Muscle of back (tissue), 11 donors: Measurements from ENCODE around the gene TIMM44. TPM values are rescaled to one million over a fixed set of nuclear protein-coding genes. Genes with fewer than 3 reads are reported as not detected.
A peak's percentile ranks its signal among the peaks of the same experiment; 100 is the strongest.
"Not testable (repeated sequence)": the region's sequence is repeated elsewhere in the genome, so short reads cannot be mapped to it uniquely, and the experiment has no call there.

ENCODE experiments used
- DNase-seq, 3 donors: peaks; one replicate each; pipeline versions ENCODE4 v3.0.0 to v3.0.0-alpha.2; 2013
- polyA plus RNA-seq, 10 donors: library from polyadenylated mRNA; unstranded; fragments of 120-200 nt; gene quantifications; one replicate each; pipeline ENCODE4 v1.2.1, GENCODE V29; 2013; ENCODE audit not compliant: insufficient read length in 10 of 10

Gene TIMM44
- polyA plus RNA-seq, 10 donors = 34.7 to 49.3 (median 45.3) TPM

DNA sequence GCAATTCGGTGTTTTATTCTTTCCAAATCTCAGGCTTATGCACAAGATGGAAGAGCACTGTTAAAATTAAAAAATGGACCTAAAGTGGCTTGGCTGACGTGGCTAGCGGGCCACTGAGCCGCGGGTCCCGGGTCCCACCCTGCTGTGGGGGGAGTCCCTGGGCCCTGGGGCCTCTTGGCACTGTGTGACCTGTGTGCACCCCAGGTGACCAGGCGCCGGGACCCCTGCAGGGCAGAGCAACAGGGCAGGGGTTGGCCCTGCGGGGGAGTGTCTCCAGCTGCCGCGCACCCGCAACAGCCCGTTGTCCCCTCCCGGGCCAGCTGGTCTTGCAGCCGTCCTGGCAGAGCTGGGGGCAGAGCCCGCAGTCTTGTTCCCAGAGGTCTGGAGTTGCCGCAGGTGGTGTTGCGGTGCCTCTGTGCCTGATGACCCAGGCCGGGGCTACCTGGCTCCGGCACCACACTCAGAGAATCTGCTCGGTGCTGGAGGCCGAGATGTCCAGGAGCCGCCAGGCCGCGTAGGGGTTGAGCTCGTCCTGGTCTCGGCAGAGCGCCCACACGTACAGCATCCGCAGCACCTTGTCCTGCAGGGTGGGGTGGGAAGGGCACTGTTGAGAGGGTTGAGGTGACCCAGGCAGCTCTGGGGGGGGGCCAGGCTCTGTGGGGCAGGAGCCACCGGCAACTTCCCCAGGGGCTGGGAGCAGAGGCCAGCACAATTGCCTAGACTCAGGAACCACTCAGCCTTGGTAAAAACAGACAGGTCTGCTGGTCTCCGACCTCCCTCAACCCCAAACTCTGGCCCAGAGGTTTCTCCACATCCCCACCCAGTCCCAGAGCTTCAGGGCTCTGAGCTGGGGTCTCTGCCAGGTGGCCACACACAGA is 16.5 kb downstream of the TIMM44 start:
- no peak for DNase-seq

DNA sequence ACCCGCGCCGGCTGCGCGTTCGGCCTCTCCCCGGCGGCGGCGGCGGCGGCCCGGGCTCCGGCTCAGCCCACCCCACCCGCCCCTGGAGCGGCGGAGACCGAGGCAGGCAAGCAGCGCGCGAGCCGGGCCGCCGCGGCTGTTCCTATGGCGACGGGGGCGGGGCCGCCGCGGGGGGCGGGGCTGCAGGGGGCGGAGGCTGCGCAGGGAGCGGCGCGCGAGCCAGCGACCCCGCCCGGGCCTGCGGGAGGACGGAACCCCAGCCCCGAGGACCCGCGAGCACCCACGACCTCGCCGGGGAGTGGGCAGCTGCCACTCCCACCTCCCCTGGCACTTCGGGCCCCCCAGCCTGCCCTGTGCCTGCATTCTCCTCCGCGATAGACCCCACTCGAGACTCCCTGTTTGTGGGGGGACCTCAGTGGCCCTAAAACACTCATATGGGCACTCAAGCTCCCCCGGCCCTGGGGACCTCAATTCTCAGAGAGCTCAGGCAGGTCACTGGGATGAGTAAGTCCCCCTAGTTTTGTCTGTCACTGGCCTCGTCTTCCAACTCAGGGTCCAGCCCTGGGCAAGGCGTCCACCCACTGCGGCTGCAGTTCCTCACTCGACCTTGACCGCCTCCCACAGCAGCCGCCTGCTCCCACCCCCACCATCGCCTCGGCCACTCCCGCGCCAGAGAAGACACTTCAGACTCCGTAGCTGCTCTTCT is 17.3 kb downstream of the TIMM44 start, which contains the start of gene CTXN1:
TSS of gene CTXN1 (minus strand) at position 115 of the 706 bp plus-strand sequence. CDS start 597 bp downstream, outside the sequence.
- DNase-seq = peak in 2 of 3 donors; percentile 39 to 67

DNA sequence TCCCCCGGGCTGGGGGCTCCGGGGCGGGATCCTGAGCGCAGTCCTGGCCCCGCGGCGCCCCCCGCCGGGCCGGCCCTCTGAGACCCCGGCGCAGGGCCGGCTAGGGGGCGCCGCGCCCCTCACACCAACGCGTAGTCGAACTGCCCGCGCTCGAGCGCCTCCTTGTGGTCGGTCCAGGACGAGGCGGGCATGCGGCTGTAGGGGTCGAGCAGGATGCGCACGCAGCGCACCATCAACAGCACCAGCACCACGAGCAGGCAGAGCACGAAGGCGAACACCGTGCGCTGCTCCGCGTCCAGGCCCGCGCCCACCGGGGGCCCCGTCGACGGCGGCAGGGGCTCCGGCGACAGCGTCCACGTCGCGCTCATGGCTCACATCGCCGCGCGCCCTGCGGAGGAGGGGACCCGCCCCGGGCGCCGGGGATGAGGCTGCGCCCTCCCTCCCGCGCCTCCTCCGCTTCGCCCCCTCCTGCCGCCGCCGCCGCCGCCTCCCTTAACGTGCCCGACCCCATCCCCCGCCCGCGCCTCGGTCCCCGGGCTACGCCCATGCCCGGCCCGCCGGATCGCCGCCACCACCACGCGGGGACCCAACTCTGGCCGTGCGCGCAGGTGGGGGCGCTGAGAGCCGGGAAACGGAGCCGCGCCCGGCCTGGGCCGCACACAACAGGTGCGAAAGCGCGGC is 18.2 kb downstream of the TIMM44 start:
- peak; percentile 61 to 88 (median 84) for DNase-seq

DNA sequence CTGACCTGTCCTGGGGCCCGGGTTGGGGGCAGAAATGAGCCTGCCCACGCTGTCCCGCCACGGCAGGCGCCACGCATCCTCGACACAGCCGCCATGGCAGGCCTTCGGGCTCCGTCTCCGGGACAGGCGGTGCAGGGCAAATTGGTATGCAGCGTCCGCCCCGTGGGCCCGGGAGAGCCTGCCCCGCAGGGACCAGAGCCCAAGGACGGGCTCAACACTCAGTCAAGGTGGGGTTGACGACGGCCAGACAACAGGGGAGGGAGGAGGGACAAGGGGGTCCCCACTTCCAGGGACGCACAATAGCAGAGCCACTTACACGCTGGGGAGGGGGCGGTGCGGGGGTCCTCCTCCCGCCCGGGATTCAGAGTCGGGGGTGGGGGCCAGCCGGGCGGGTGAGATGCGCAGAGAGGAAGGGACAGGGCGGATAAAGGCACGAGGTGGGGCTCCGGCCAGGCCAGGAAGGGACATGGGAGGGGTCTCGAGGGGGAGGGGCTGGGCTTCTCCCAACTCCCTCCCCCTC is 18.8 kb downstream of the TIMM44 start:
- DNase-seq = peak in 1 of 3 donors; percentile 14

DNA sequence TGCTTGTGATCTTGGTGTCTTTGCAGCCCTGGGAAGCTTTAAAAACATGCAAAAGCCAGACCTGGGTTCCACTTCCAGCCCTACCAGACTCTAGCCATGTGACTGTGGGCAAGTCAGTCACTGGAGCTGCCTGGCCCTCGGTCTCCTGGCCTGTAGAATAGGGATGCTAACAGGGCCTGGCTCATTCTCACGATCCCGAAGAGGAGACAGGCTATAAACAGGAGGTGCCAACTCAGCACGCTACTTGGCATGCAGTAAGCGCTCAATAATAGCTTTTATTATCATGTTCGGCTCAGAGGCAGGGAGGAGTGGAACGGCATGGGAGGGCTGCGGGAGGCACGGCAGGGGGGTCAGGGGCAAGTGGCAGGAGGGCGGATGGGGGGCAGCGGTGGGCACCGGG is 19.2 kb downstream of the TIMM44 start:
- no peak for DNase-seq

DNA sequence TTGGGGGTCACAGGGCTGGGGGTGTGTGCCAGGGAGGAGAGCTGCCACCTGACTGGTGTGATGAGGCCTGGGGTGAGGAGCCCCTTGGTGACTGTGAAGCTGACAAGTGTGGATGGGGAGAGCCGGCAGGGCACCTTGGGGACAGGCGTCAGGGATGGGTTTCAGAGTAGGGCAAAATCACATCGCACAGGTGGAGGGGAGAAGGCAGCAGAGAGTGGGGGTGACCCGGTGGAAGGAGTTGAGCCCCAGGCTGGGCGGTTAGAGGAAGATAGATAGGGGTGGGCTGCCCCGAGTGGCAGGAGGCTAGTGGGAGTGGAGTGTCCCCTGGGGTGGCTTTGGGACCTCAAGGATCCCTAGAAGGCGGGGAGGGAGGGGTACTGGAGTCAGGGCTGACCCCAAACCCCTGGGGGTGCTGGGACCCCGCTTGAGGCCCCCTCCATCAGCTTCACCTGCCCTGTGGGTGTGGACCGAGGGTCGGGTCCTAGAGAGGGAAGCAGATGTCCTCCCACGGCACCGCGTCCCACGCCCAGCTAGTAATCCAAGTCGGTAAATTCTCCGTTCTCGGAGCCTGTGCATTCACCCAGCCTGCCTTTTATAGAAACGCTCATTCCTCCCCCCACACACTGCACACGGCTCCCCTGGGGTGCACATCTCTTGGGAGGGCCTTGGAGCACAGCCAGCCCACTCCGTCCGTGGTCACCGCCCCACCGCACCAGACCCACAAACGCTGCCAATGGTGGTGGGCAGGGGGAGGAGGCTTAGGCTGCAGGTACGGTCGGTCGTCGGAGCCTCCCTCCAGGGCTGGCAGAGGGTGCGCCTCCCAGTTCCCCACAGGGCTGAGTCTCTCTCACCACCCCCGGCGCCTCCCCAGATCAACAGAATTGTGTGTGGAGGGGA is 19.9 kb downstream of the TIMM44 start:
- no peak for DNase-seq

DNA sequence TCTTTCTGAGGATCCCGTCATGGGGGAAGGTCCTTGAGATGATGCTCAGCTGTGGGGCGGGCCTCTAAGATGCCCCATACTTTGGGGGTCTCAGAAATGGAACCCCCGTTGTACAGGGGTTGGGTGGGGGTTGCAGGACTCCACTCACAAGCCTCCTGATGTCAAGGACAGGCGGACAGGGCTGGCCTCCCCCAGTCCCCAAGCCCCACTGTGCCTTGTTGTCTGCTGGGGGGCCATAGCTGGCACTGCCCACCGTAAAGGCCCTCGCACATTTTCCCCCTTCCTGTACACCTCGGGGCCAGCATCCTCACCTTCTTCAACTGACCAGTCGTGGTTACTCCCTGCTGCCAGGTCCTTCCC is 20.6 kb downstream of the TIMM44 start:
- DNase-seq = no peak

DNA sequence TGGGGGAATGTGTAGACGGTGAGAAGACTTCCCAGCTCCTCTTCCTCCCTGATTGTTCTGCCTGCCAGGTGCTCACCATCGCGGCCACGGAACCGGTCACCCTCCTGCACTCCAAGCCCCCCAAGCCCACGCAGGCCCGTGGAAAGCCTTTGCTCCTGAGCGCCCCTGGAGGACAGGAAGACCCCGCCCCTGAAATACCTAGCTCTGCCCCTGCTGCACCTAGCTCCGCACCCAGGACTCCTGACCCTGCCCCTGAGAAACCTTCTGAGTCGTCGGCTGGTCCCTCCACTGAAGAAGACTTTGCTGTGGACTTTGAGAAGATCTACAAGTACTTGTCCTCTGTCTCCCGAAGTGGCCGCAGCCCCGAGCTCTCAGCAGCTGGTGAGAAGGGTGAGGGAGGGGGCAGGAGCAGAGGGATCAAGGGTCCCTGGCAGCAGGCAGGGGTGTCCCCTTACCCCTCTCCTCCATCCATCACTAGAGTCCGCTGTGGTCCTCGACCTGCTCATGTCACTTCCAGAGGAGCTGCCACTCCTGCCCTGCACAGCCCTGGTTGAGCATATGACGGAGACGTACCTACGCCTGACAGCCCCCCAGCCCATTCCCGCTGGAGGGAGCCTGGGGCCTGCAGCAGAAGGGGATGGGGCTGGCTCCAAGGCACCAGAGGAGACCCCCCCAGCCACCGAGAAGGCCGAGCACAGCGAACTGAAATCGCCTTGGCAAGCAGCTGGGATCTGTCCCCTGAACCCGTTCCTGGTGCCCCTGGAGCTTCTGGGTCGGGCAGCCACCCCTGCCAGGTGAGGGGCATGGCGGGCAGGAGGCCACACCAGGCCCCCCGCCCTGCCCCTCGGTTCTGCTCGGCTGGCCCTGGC is 21.3 kb downstream of the TIMM44 start:
- no peak for DNase-seq

DNA sequence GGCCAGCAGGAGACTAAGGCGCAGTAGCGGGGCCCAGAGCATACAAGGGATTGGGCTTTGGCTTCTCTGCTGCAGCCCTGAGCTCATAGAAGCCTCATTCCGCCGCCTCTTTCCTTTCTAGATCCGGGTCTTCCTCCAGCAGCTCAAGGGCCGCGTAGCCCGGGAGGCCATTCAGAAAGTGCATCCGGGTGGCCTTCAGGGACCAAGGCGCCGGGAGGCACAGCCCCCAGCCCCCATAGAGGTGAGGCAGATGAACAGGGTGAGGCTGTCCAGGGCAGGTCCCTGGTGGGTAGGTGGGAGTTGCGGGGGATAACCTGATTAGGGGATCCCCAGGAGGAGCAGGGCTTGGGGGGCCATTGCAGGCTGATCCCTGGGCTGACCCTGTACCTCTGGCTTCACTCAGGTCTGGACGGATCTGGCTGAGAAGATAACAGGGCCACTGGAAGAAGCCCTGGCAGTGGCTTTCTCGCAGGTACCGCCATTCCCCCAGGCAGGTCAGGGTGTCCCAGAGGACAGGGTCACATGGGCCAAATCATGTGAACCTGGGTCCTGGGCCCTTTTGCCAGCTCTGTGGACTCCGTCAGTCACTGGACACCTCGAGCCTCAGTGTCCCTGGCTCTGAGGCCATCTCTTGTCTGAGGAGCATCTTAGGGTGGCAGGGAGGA is 22.0 kb downstream of the TIMM44 start:
- no peak for DNase-seq

DNA sequence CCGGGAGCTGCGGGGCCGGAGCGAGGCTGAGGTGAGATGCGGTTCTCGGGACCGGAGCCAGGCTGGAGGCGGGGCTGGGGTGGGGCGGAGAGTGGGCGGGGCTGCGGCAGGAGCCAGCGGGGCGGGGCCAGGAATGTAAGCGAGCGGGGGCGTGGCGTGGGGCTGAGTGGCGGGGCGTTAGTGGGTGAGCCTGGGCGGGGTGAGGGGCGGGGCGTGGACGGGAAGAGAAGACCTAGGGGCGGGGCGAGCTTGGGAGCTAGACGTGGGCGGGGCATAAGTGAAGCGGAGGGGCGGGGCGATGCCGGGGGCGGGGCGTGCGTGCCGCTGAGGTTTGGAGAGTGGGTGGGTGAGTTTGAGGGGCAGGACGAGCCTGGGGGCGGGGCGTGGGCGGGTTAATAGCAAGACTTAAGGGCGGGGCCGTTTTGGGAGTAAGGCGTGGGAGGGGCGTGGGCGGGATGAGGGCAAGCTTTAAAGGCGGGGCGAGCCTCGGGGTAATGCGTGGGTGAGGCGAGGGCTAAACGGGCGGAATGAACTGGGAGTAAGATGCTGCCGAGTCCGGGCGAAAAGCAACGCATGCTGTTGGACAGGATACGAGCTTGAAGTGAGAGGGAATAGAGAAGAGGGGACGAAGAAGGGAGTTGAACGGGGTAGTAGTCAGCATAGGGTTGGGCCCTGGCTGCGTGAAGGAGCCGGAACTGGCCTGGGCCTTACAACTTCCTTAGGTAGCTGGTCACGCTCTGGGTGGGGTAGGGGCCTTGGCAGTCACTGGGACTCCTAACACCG is 22.8 kb downstream of the TIMM44 start:
- DNase-seq = peak; percentile 96 to 97 (median 96)

DNA sequence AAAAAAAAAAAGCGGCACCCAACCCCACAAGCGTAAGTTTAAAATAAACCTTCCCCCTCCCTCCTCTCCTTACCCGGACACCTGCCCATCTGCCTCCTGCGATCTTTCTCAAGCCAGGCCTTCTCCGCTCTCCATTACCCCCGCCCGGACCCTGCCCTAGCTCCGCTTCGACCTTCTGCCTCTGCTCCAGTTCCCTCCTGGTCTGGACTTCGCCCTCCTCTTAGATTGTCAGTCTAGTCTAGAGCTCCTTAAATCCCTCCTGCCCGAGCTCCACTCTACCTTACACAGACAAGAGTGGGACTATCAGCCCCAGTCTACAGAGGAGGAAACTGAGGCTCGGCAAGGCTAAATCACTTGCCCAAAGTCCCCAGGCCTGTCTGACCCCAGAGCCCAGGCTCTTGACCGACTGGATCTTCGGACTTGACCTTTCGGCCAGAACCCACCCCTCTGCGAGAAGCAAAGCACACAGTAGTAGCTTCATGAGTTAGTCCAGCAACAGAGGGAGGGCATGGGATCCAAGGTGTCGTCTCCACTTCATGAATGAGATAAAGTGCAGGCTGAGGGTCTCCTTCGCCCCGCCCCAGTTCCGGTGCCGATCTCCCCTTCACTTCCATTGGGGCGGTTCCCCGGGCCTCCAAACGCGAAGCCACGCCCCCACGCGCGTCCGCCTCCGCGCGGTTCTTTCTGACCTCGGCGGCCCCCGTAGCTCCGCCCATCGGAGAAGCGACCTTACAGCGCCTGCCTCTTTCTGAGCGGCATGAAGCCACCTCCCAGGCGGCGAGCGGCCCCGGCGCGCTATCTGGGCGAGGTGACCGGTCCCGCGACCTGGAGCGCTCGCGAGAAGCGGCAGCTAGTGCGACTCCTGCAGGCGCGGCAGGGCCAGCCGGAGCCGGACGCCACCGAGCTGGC is 23.6 kb downstream of the TIMM44 start, which contains the start of gene SNAPC2:
TSS of gene SNAPC2 (plus strand) at position 729 of the 909 bp plus-strand sequence. CDS start at position 758, 29 bp downstream.
- peak; percentile 94 to 99 (median 96) for DNase-seq

DNA sequence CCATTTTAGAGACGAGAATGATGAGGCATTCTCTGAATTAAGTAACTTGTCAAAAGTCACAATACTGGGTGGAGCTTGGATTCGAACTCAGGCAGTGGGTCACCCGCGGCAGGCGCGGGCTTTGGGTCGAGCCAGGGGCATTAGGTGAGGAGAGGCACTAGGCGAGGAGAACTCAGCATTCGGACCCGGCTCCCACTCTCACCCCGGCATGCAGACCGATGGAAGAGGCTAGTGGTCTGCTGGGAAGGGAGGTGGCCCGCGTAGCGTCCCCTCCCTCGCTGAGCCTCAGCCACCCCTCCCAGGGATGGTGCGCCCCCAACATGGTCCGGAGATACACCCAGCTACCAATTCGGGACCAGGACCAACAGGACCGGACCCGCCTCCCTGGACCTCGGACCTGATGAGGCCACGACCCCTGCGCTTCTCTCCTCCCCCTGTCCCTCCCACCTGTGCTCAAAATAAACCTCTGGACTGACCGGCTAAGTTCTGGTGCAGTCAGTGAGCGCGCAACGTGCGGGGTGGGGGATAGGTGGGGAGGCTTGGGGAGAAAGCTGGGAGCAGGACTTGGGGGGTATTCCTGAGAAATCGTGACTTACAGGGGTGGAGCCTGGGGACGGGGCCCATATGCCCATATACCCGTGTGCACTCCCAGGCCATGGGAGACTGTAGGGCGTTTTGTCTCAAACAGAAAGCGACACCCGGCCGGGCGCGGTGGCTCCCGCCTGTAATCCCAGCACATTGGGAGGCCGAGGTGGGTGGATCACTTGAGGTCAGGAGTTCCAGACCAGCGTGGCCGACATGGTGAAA is 24.6 kb downstream of the TIMM44 start:
- DNase-seq = no peak

DNA sequence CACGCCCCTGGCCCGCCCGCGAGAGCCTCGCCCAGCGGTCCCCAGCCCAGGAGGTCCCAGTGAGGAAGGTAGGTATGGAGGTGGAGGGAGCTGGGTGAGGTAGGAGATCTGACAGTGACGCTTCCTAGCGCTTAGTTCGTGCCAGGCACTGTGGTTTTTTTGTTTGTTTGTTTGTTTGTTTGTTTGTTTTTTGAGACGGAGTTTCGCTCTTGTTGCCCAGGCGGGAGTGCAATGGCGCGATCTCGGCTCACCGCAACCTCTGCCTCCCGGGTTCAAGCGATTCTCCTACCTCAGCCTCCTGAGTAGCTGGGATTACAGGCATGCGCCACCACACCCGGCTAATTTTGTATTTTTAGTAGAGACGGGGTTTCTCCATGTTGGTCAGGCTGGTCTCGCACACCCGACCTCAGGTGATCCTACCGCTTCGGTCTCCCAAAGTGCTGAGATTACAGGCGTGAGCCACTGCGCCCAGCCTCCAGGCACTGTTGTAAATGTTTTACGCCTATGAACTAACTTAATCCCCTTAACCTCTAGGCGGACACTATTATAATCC is 25.3 kb downstream of the TIMM44 start:
- DNase-seq = not testable (repeated sequence)

DNA sequence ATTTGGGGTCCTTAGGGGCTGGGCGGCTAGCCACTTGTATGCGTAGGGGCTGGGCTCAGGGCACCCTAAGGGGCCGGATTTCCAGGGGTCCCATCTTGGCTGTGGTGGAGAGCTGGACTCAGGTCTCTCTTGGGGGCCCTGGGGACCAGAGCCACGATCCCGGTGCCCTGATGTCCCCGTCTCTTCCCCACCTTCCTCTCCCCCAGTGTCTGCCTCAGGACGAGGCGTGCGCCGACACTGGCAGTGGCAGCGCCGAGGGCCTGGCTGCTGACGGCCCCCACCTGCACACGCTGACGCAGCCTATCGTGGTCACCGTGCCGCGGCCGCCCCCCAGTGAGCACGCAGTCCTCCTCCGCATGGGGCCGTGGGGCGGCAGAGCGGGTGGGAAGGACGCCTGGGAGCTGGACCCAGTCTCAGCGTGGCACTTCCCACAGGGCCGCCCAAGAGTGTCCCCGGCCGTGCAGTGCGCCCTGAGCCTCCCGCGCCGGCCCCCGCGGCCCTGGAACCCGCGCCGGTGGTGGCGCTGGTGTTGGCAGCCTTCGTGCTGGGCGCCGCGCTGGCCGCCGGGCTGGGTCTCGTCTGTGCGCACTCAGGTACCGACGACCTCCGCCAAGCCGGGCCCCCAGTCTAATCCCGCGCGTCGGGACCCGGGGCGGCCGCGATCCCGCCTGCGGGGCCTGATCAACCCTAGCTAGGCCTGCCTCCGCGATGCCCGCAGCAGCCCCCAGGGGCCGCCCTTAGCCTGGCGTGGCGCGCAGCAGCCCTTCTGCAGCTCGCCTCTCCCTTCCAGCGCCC is 26.0 kb downstream of the TIMM44 start:
- peak in 2 of 3 donors; percentile 19 to 52 for DNase-seq

DNA sequence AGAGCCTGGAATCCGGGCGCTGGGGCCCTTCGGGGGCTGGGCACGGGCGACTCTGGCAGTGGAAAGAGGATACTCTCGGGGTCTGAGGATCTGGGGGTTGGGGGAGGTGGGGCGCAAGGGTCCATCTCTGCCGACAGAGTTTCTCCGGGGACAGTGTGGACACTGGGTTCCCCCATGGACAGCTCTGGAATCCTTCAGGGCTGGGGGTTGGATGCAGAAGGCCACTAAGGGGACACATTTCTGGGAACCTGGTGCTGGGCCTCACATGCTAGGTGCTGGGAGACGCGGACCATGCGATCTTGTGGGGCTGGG is 26.6 kb downstream of the TIMM44 start:
- DNase-seq = no peak
